GM18511 (cell line): Measurements from ENCODE around the gene MYO1D.

Experiments
- ATAC-seq: cut with Tn5 transposase; IDR thresholded peaks from one replicate; pipeline ENCODE4 v1.9.1; 2021; ENCODE audit warnings: mild to moderate bottlenecking, moderate library complexity; ENCODE audit not compliant: unreplicated experiment

The MYO1D gene

DNA sequence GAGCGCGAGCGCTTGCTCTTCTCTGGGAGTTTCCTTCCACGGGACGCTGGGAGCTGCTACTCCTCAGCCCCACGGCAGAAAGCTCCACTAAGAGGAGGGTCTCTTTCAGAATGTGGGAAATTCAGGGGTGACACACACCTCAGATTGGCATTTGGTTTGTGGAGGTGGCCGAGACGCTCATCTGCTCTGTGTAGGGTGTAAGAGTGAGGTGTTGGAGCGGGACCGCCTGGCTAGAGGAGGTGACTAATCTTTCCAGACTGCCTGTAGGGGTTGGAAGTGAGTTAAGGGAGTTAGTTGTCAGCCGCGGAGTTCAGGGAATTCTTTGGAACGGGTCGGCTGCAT lies 431.9 kb downstream of the MYO1D start:
- ATAC-seq: peak; percentile 26

- ATAC-seq: peak; percentile 90
Measured at GRCh38 chr17:32444301-32445073, 432.4 kb downstream of the MYO1D start, which contains the start of gene PSMD11. TSS of gene PSMD11 (plus strand) at chr17:32444510. CDS start at chr17:32444524, 14 bp downstream.

DNA sequence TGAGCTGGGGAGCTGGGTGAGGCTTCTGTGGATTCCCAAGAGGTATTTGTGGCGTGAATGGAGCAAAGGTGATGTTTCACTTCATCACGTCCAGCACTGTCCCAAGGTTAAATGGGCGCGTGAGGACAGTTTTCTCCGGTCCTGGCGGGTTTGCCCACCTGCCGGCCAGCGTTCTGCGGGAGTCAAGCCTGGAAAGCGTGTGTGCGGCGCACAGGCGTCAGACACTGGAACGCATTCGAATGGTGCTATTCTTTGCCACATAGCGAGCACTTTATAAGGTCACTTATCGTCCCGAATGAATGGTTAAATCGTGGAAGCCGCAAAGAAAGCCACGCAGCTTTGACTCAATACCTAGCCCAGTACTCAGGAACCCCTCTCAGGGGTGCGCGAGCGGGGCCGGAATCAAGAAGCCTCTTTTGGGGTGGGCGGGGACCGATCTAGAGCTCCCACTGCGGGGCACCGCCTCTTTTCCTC lies 433.1 kb downstream of the MYO1D start:
- ATAC-seq: no peak
